ENCODE data around the gene PARD3.
A peak's percentile ranks its signal among the peaks of the same experiment; 100 is the strongest.

Gene PARD3

GRCh38 chr10:34316154-34316553 is 498.9 kb downstream of the PARD3 start:
- no peak for DNase-seq

GRCh38 chr10:34314457-34314856 is 500.6 kb downstream of the PARD3 start:
- no peak for DNase-seq

- no peak for DNase-seq
Measured at GRCh38 chr10:34313888-34314287, 501.2 kb downstream of the PARD3 start.

DNA sequence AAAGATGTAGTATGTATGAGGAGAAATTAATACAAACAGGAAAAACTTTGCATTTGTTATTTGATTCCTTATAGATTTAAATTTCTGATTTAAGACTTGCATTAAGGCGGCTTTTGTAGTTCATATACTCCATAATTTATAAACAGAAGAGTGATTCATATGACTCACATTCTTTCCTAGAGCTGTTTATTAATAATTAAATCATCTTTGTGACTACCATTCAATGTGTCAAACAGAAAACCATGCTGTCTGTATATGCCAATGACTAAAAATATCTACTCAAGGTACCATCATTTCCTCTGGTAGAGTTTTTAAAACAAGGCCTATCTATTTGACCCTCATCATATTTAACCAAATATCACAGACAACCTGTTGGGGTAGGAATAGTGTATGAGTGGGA is 501.7 kb downstream of the PARD3 start:
- DNase-seq: no peak

- DNase-seq: no peak
Measured at GRCh38 chr10:34311679-34312078, 503.4 kb downstream of the PARD3 start.

DNA sequence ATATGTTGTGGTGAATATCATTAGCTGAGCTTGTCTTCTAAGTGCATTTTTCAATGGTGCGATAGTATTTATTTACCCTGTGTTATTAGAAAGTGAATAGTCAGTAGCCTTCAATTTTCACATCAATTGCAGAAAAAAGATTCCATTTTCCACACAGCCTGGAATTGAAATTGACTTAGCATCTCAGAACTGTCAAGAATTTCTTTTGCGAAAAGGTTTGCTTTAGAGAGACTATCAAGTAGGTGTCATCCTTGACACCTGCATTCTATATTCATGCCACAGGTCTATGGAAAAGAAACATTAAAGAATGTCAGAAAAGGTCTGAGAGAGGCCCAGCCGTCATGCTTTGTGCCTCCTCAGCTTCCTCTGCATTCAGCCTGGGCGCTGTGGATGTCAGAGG is 504.9 kb downstream of the PARD3 start:
- DNase-seq: no peak

- DNase-seq: no peak
Measured at GRCh38 chr10:34305189-34305588, 509.9 kb downstream of the PARD3 start.

DNA sequence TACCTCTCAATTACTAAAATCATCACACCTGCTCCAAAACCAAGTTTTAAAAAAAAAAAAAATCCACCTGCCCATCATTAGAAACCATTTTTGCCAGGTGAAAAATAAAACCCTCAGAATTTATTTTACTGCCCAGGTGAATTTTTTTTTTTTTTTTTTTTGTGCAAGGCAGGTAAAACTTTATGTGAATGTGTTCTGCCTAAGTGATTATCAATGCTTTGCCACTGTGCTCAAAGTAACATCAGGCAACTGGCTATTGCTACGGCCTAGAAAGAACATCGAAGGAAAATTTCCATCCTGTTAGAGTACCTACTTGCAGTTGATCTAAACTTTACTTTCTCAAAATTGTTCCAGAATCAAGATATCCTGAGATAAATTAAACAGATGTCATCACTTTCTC is 512.1 kb downstream of the PARD3 start:
- DNase-seq: no peak

- DNase-seq: no peak
Measured at GRCh38 chr10:34299105-34299611, 515.9 kb downstream of the PARD3 start.

DNA sequence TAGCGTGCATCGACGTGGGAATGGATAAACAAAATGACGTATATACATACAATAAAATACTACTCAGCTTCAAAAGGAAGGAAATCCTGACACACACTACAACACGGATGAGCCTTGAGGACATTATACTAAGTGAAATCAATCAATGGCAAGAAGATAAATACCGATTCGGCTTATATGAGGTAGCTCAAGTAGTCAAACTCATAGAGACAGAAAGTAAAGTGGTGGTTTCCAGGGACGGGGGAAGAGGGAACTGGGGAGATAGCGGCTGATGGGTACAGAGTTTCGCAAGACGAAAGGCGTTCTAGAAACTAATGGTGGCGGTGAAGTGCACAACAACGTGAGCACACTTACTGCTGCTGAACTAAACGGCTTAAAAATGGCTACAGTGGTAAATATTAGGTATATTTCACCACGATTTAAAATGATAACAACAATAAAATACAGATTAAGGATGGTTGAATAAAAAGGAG is 516.7 kb downstream of the PARD3 start:
- DNase-seq: no peak

GRCh38 chr10:34297541-34298345 is 517.4 kb downstream of the PARD3 start:
- no peak for DNase-seq

GRCh38 chr10:34295142-34295548 is 520.0 kb downstream of the PARD3 start:
- DNase-seq: no peak

DNA sequence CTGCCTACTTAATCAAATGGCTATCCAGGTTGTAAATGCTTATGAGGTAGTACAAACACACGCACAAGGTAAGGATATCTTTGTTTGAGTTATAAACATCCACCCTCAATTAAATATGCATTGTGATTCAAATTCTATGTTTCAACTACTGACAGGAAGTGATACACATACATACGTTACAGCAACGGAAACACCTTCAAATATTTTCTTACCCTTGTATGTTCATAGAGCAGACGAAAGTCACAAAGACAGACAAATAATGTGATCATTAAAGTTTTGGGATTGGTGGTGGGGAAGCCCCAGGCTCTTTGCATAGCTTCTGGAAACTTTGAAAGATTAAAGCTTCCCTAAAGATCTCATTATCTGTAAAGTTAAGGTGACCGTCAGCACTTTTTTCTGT is 521.0 kb downstream of the PARD3 start:
- DNase-seq: no peak

- DNase-seq: no peak
Measured at GRCh38 chr10:34292675-34293074, 522.4 kb downstream of the PARD3 start.

DNA sequence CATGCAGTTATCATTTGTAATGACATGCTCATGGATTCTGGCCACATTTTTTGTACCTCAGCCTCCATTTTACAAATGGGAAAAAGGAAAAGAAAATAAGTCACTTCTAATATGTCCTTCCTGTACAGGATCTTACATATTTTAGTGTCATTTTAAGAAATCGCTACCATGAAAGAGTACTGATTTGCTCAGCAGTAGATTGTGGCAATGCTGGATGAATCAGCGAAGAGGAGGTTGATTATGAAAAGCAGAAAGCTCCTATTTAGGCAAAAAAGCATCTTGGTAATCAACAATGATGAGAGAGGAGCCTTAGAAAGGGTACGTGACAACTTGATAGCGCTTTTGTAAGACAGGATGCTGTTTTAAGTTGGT is 522.9 kb downstream of the PARD3 start:
- DNase-seq: no peak

GRCh38 chr10:34291466-34292193 is 523.5 kb downstream of the PARD3 start:
- no peak for DNase-seq

- DNase-seq: no peak
Measured at GRCh38 chr10:34290412-34291081, 524.5 kb downstream of the PARD3 start.

DNA sequence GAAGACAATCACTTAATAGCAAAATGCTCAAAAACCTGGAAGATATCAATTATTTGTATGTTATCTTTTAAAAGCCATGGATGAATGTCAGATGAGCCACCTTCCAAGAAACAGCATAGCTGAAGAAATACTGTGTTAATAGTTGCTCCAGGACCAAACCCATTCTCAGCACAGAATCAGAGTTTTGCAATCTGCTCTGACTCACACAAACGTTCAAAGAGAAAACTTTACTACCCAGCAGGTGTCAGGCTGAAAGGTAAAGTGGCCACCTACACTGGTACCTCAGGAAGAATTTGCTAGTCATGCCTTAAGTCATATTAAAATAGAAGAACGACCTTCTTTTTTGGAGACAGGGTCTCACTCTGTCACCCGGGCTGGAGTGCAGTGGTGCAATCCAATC is 526.5 kb downstream of the PARD3 start:
- DNase-seq: no peak

DNA sequence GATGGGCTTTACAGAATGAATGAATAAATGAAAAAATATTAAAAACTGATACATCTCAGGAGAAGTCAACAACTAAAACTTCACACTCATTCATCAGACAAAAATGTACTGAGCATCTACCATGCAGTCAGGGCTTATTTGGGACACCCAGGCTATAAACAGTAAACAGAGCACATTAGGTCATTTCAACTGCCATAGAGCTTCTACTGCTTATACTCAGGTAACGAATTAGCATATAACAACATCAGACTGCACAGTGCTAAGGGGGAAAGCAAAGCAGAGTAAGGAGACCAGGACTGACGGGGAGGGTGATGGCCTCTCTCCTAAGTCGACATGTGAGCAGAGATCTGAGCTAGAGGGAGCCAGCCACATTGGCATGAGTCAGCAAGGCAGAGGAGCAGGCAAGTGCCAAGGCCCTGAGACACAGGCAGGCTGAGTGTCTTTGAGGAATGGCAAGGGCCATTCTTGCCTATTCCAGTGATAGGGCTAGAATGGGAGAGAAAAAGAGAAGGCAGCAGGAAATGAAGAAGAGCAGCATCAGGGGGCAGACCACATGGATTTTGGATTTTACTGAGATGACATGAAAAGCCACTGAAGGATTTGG is 528.9 kb downstream of the PARD3 start:
- no peak for DNase-seq

GRCh38 chr10:34281661-34282582 is 533.2 kb downstream of the PARD3 start:
- no peak for DNase-seq

DNA sequence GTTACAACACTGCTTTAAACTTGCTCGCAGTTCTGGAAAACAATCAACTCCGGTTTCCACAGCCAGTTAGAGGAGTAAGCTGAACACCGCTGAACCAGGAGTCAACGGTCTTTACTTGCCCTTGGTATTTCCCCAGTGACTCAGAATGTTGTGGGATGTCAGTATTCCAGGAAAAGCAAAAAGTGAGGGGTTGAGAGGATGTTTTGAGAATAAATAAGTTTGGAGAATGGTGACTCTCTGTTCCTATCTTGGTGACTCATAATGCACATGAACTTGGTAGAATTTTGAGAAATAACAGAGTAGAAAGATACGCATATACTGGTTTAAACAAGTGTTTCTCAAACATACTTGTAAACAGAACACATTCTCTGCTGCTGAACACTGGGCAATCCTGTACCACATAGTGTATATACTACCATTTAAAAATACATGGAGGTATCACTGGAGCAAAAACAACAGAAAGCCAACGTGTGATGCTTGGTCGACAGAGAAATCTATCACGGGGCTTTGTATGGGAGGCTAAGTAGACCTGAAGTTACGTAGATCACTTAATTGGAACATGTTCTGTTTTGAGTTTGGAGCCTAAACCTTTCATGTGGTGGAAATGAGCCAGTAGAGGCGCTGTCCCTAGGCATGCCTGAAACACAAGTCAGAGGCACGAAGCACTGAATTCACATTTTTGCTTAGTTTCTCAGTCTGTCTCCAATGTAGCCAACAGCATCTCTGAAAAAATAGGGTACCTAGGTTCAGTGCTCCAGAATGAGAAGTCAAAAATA is 534.3 kb downstream of the PARD3 start:
- DNase-seq: peak; percentile 77
